SH-SY5Y (cell line): ENCODE data around the gene MZT2B.
A peak's percentile ranks its signal among the peaks of the same experiment; 100 is the strongest.

Experiments
- GATA2 ChIP-seq: IDR thresholded peaks from 2 replicates; pipeline ENCODE4 v1.6.1; 2011; ENCODE audit warnings: mild to moderate bottlenecking, low read depth, low read length
- GATA3 ChIP-seq: IDR thresholded peaks from 2 replicates; pipeline ENCODE4 v1.6.1; 2011; ENCODE audit warnings: low read depth, mild to moderate bottlenecking, low read length, moderate library complexity

MZT2B gene

GRCh38 chr2:130165293-130166016 is 16.6 kb upstream of the MZT2B start:
- TF ChIP-seq GATA2: no peak
- TF ChIP-seq GATA3: no peak

DNA sequence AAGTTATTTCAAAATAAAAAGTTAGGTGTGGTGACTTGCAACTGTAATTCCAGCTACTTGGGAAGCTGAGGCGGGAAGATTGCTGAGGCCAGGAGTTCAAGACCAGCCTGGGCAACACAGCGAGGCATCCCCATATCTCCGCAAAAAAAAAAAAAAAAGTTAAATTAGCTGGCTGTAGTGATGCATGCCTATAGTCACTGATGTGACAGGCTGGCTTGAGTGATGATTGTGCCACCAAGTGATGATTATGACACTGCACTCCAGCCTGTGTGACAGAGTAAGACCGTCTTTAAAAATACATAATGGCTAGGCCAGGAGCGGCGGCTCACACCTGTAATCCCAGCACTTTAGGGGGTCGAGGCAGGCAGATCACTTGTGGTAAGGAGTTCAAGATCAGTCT is 12.2 kb upstream of the MZT2B start:
- TF ChIP-seq GATA2: no peak
- TF ChIP-seq GATA3: no peak

DNA sequence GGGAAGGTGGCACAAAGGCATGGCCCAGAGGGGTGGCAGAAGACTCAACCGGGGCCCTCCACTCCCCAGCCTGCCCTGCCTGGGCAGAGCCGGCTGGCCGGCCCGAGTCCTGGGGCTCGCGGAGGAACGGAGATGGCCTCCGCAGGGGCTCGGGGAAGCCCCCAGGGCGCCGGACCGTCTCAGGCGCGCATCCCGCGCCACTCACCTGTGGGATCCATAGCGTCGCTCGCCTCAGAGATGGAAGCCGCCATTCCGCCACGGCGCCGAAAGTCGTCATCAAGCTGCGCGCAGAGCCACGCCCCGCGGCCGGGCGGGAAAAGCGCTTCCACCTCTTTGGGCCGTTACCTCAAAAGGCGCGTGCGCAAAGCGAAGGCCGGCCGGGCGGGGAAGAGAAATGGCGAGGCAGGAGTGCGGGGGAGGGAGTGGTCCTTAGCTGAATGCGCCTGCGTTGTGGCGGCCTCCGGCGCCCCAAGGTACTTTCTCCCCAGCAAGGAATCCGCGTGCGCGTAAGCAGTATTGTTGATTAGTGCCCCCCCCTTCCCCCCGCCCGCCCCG is 660 bp upstream of the MZT2B start, which contains the start of gene SMPD4:
Gene SMPD4, minus strand, starts transcription at position 278 of the 555 bp plus-strand sequence. CDS start 5,010 bp downstream, outside the sequence.
- TF ChIP-seq GATA2 (no peak), GATA3 (no peak)

GRCh38 chr2:130183512-130184373 is 1.7 kb downstream of the MZT2B start:
- TF ChIP-seq GATA2: peak; percentile 70
- TF ChIP-seq GATA3: no peak

GRCh38 chr2:130185436-130185835 is 3.4 kb downstream of the MZT2B start:
- TF ChIP-seq GATA2: no peak
- no peak for TF ChIP-seq GATA3

DNA sequence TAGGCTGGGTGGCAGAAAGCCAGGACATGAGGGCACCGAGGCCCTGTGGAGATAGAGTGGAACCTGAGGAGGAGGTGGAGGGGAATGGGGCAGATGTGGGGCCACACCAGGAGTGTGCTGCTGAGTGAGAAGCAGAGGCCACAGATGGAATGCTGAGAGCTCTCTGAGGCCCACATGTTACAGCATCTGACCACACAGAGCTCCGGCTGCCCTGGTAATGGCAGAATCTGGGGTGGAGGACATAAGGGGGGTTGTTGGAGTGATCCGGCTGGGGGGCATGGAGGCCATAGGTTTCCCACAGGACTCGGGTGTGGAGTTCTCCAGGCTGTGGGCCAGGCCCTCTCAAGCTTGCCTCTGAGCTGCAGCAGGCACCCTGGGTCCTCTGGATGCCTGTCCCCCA is 3.8 kb downstream of the MZT2B start:
- no peak for TF ChIP-seq GATA2
- TF ChIP-seq GATA3: no peak

DNA sequence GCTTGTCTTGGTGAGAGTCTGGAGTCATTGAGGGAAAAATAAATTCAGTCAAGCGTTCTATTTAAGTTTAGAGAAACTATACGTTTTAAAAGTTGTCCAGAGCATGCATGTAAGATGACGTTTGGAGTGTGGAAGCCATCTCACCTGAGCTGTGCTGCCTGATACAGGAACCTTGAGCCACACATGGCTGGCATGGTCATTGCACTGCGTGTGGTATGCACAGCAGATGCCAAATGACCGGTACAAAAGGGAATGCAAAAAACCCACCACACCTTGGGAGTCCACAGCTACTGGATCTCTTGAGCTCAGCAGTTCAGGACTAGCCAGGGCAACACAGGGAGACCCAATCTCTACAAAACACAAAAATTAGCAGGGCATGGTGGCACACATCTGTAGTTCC is 4.3 kb downstream of the MZT2B start:
- no peak for TF ChIP-seq GATA3

DNA sequence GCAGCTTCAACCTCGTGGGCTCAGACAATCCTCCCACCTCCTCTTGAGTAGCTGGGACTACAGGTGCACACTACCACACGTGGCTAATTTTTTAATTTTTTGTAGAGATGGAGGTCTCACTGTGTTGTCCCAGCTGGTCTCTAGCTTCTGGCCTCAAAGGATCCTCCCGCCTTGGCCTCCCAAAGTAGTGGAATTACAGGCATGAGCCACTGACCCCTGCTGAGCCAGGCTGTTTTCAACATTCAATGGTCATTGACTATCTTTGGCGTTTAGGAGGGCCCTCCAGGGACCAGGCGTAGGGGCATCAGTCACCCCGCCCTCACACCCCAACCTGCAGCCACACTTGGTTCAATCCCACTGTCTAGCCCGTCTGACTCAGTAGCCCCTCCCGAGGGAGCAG is 5.2 kb downstream of the MZT2B start:
- TF ChIP-seq GATA2 (no peak), GATA3 (no peak)

- TF ChIP-seq GATA3: no peak
- TF ChIP-seq GATA2: no peak
Measured at GRCh38 chr2:130190237-130190636, 8.2 kb downstream of the MZT2B start.

GRCh38 chr2:130198343-130198742 is 16.3 kb downstream of the MZT2B start, which contains the start of gene TUBA3E:
TUBA3E (minus strand) TSS chr2:130198439; CDS start chr2:130198360, 79 bp downstream.
- TF ChIP-seq GATA2: no peak
- no peak for TF ChIP-seq GATA3

DNA sequence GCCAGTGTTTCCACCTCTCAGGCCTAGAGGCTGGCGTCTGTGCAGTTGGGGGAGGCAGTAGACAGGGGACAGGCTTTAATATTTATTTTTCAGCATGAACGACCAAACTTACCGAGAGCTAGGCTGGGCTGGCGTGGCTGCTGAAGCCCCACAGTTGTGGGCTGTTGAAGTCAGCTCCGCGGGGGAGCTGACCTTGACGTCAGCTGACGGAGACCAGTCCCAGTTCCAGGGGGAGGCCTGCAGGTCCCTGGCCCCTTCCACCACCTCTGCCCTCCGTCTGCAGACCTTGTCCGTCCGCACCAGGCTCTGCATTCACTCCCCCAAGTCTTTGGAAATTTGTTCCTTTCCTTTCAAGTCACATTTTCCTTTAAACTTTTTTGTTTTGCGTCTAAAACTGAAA is 49.6 kb downstream of the MZT2B start:
- no peak for TF ChIP-seq GATA2
- TF ChIP-seq GATA3: no peak
